Measurements from ENCODE around the gene NWD2. TPM values are rescaled to one million over a fixed set of nuclear protein-coding genes. Genes with fewer than 3 reads are reported as not detected.
"Not testable (repeated sequence)": the region's sequence is repeated elsewhere in the genome, so short reads cannot be mapped to it uniquely, and the experiment has no call there.

NWD2 gene
- total RNA-seq, 1 donor from 2014 or later: 0.36 TPM

GRCh38 chr4:37393889-37394288, 149.3 kb downstream of the NWD2 start:
- DNase-seq (ENCODE audit: low spot score): no peak

- DNase-seq (ENCODE audit: low spot score): no peak
Measured at GRCh38 chr4:37397505-37397904, 153.0 kb downstream of the NWD2 start.

GRCh38 chr4:37400241-37400881, 155.8 kb downstream of the NWD2 start:
- no peak for DNase-seq (ENCODE audit: low spot score)

GRCh38 chr4:37407938-37408826, 163.6 kb downstream of the NWD2 start:
- DNase-seq (ENCODE audit: low spot score): peak; percentile 46

GRCh38 chr4:37413612-37414011, 169.1 kb downstream of the NWD2 start:
- not testable (repeated sequence) for DNase-seq (ENCODE audit: low spot score)

GRCh38 chr4:37415845-37416369, 171.4 kb downstream of the NWD2 start:
- no peak for DNase-seq (ENCODE audit: low spot score)

- no peak for DNase-seq (ENCODE audit: low spot score)
Measured at GRCh38 chr4:37421614-37422013, 177.1 kb downstream of the NWD2 start.

- no peak for DNase-seq (ENCODE audit: low spot score)
Measured at GRCh38 chr4:37422102-37422501, 177.6 kb downstream of the NWD2 start.

GRCh38 chr4:37422638-37423037, 178.1 kb downstream of the NWD2 start:
- no peak for DNase-seq (ENCODE audit: low spot score)

GRCh38 chr4:37423310-37423709, 178.8 kb downstream of the NWD2 start:
- no peak for DNase-seq (ENCODE audit: low spot score)

- no peak for DNase-seq (ENCODE audit: low spot score)
Measured at GRCh38 chr4:37424753-37425152, 180.2 kb downstream of the NWD2 start.

GRCh38 chr4:37425857-37426256, 181.3 kb downstream of the NWD2 start:
- no peak for DNase-seq (ENCODE audit: low spot score)

GRCh38 chr4:37427193-37427592, 182.7 kb downstream of the NWD2 start:
- no peak for DNase-seq (ENCODE audit: low spot score)

GRCh38 chr4:37429906-37430305, 185.4 kb downstream of the NWD2 start:
- DNase-seq (ENCODE audit: low spot score): no peak

GRCh38 chr4:37430718-37431416, 186.3 kb downstream of the NWD2 start:
- DNase-seq (ENCODE audit: low spot score): no peak

- no peak for DNase-seq (ENCODE audit: low spot score)
Measured at GRCh38 chr4:37431417-37431743, 186.8 kb downstream of the NWD2 start.

- DNase-seq (ENCODE audit: low spot score): no peak
Measured at GRCh38 chr4:37434469-37434868, 189.9 kb downstream of the NWD2 start.

- no peak for DNase-seq (ENCODE audit: low spot score)
Measured at GRCh38 chr4:37436546-37436945, 192.0 kb downstream of the NWD2 start.

- no peak for DNase-seq (ENCODE audit: low spot score)
Measured at GRCh38 chr4:37437163-37437562, 192.6 kb downstream of the NWD2 start.

- DNase-seq (ENCODE audit: low spot score): no peak
Measured at GRCh38 chr4:37438564-37439279, 194.2 kb downstream of the NWD2 start.

GRCh38 chr4:37439809-37440474, 195.4 kb downstream of the NWD2 start:
- DNase-seq (ENCODE audit: low spot score): no peak

Data from ureter (tissue), 1 donor.